ENCODE measurements around the gene PYY. TPM values are rescaled to one million over a fixed set of nuclear protein-coding genes. Genes with fewer than 3 reads are reported as not detected.

Gene PYY
- total RNA-seq (2014; rRNA removed; shearing (Covaris generic)), result not detected in 2 replicates
- total RNA-seq (2022), result not detected in 2 replicates
- percentile 18 among the genes with signal in this experiment for Bru-seq, nascent RNA
- BruChase-seq, experiment 1, labeled RNA remaining after a 6-hour chase, result percentile 18 among the genes with signal in this experiment
- BruChase-seq, experiment 2, labeled RNA remaining after a 2-hour chase, result percentile 9 among the genes with signal in this experiment
- long read RNA-seq, result 0 reads

- Histone ChIP-seq H3K27ac (ENCODE audit: low read depth, low read length, poor library complexity, severe bottlenecking) (no peak within 1 kb of the TSS), H3K9me2 (ENCODE audit: insufficient read depth, low read length) (no peaks in the 10 kb centered on the region), H4K20me1 (ENCODE audit: insufficient read depth, low read length) (no peaks in the 10 kb centered on the region), H3K79me2 (ENCODE audit: insufficient read depth, low read depth, low read length) (no peaks in the 10 kb centered on the region), H3K4me2 (ENCODE audit: low read length) (no peak within 1 kb of the TSS), H3K36me3 (ENCODE audit: insufficient read depth, low read length) (no peaks in the 10 kb centered on the region), H2AFZ (ENCODE audit: low read length) (no peak within 1 kb of the TSS), H3K9me3 (ENCODE audit: low read length) (no peaks in the 10 kb centered on the region), H3K4me1 (ENCODE audit: insufficient read depth, low read length, poor library complexity, severe bottlenecking) (no peaks in the 10 kb centered on the region), H3K4me3 (ENCODE audit: low read depth, low read length, poor library complexity, severe bottlenecking) (no peak within 1 kb of the TSS)
- TF ChIP-seq CTCF (conservative IDR thresholded peaks at IDR 0.05; ENCODE audit: low read length) (no peak), EZH2phosphoT487 (IDR thresholded peaks at IDR 0.05; ENCODE audit: borderline replicate concordance, low read depth, low read length) (no peak)
- intact Hi-C loops (cut with micrococcal nuclease; ENCODE audit: unreplicated experiment), result no loop called here
- no TSS peak for BruUV-seq (replicated peaks)
- ChIA-PET CTCF (ENCODE audit: unreplicated experiment) (no interaction called here), POLR2A (no interaction called here)
- DNase-seq (ENCODE audit: low spot score), result no peak
These were observed at the start of gene PYY for GRCh38 chr17:43953746-43954145. PYY (minus strand) TSS chr17:43953940; CDS start chr17:43953483, 457 bp downstream.

- Histone ChIP-seq H3K36me3 (ENCODE audit: insufficient read depth, low read length) (no peaks in the 10 kb centered on the region), H3K4me2 (ENCODE audit: low read length) (no peak overlapping the region), H3K9me3 (ENCODE audit: low read length) (no peaks in the 10 kb centered on the region), H3K79me2 (ENCODE audit: insufficient read depth, low read depth, low read length) (no peaks in the 10 kb centered on the region), H3K9me2 (ENCODE audit: insufficient read depth, low read length) (no peaks in the 10 kb centered on the region), H2AFZ (ENCODE audit: low read length) (no peak overlapping the region), H4K20me1 (ENCODE audit: insufficient read depth, low read length) (no peaks in the 10 kb centered on the region), H3K27ac (ENCODE audit: low read depth, low read length, poor library complexity, severe bottlenecking) (no peak overlapping the region), H3K4me3 (ENCODE audit: low read depth, low read length, poor library complexity, severe bottlenecking) (no peak overlapping the region), H3K4me1 (ENCODE audit: insufficient read depth, low read length, poor library complexity, severe bottlenecking) (peaks cover 8% of the 10 kb centered on the region)
- no peak for TF ChIP-seq EZH2phosphoT487 (IDR thresholded peaks at IDR 0.05; ENCODE audit: borderline replicate concordance, low read depth, low read length)
- no peak for TF ChIP-seq CTCF (conservative IDR thresholded peaks at IDR 0.05; ENCODE audit: low read length)
- no peak for DNase-seq (ENCODE audit: low spot score)
- ChIA-PET POLR2A (interaction anchor here (0.7 kb wide), 1 partner anchor 17 kb away, joined by 3 read pairs; no protein-coding TSS in a partner anchor), CTCF (ENCODE audit: unreplicated experiment) (no interaction called here)
- intact Hi-C loops (cut with micrococcal nuclease; ENCODE audit: unreplicated experiment), result no loop called here
- BruUV-seq (replicated peaks), result no TSS peak
These were observed 48.6 kb upstream of the PYY start for GRCh38 chr17:44002141-44002848.

GRCh38 chr17:44001461-44001920 lies 47.8 kb upstream of the PYY start:
- Histone ChIP-seq H4K20me1 (ENCODE audit: insufficient read depth, low read length) (no peaks in the 10 kb centered on the region), H3K4me1 (ENCODE audit: insufficient read depth, low read length, poor library complexity, severe bottlenecking) (peaks cover 6% of the 10 kb centered on the region), H3K9me3 (ENCODE audit: low read length) (no peaks in the 10 kb centered on the region), H3K27ac (ENCODE audit: low read depth, low read length, poor library complexity, severe bottlenecking) (no peak overlapping the region), H3K4me3 (ENCODE audit: low read depth, low read length, poor library complexity, severe bottlenecking) (no peak overlapping the region), H3K36me3 (ENCODE audit: insufficient read depth, low read length) (no peaks in the 10 kb centered on the region), H2AFZ (ENCODE audit: low read length) (no peak overlapping the region), H3K9me2 (ENCODE audit: insufficient read depth, low read length) (no peaks in the 10 kb centered on the region), H3K79me2 (ENCODE audit: insufficient read depth, low read depth, low read length) (no peaks in the 10 kb centered on the region), H3K4me2 (ENCODE audit: low read length) (no peak overlapping the region)
- intact Hi-C loops (cut with micrococcal nuclease; ENCODE audit: unreplicated experiment), result no loop called here
- TF ChIP-seq CTCF (conservative IDR thresholded peaks at IDR 0.05; ENCODE audit: low read length) (no peak), EZH2phosphoT487 (IDR thresholded peaks at IDR 0.05; ENCODE audit: borderline replicate concordance, low read depth, low read length) (no peak)
- DNase-seq (ENCODE audit: low spot score), result no peak
- POLR2A ChIA-PET, result no interaction called here
- CTCF ChIA-PET (ENCODE audit: unreplicated experiment), result no interaction called here
- no TSS peak for BruUV-seq (replicated peaks)
